D341Med (cell line): ENCODE measurements around the gene ITGAX.
"Not testable (repeated sequence)": the region's sequence is repeated elsewhere in the genome, so short reads cannot be mapped to it uniquely, and the experiment has no call there.

Experiments used
- DNase-seq: peaks from one replicate; pipeline ENCODE4 v3.0.0; 2012; ENCODE audit warnings: low spot score

The ITGAX gene

GRCh38 chr16:31354394-31355291 is at the start of gene ITGAX:
ITGAX (plus strand) TSS chr16:31355176; CDS start chr16:31355255, 79 bp downstream.
- no peak for DNase-seq

GRCh38 chr16:31305219-31305618 is 49.8 kb upstream of the ITGAX start:
- no peak for DNase-seq

GRCh38 chr16:31308381-31308780 is 46.6 kb upstream of the ITGAX start:
- not testable (repeated sequence) for DNase-seq

- DNase-seq, result no peak
These were observed 32.5 kb upstream of the ITGAX start for GRCh38 chr16:31322500-31322899.

- no peak for DNase-seq
These were observed 30.9 kb upstream of the ITGAX start for GRCh38 chr16:31323959-31324629.

- DNase-seq, result no peak
These were observed 29.8 kb upstream of the ITGAX start for GRCh38 chr16:31325171-31325570.

- DNase-seq, result no peak
These were observed 27.2 kb upstream of the ITGAX start for GRCh38 chr16:31327646-31328225.

- DNase-seq, result no peak
These were observed 26.5 kb upstream of the ITGAX start for GRCh38 chr16:31328322-31329052.

- DNase-seq, result peak; percentile 28
These were observed 25.1 kb upstream of the ITGAX start for GRCh38 chr16:31329671-31330552.

- DNase-seq, result no peak
These were observed 24.5 kb upstream of the ITGAX start for GRCh38 chr16:31330553-31330890.

- peak; percentile 31 for DNase-seq
These were observed 23.7 kb upstream of the ITGAX start for GRCh38 chr16:31331141-31331764.

GRCh38 chr16:31331807-31332301 is 23.1 kb upstream of the ITGAX start:
- peak; percentile 19 for DNase-seq

- no peak for DNase-seq
These were observed 22.4 kb upstream of the ITGAX start for GRCh38 chr16:31332544-31332943.

GRCh38 chr16:31333686-31334649 is 21.0 kb upstream of the ITGAX start:
- peak; percentile 36 for DNase-seq

GRCh38 chr16:31334934-31335333 is 20.0 kb upstream of the ITGAX start:
- DNase-seq, result no peak

- no peak for DNase-seq
These were observed 19.5 kb upstream of the ITGAX start for GRCh38 chr16:31335431-31335830.

- not testable (repeated sequence) for DNase-seq
These were observed 16.8 kb upstream of the ITGAX start for GRCh38 chr16:31338166-31338685.

GRCh38 chr16:31344712-31345111 is 10.3 kb upstream of the ITGAX start:
- no peak for DNase-seq

GRCh38 chr16:31347445-31347844 is 7.5 kb upstream of the ITGAX start:
- no peak for DNase-seq
